Measurements from ENCODE around the gene C5orf24. TPM values are rescaled to one million over a fixed set of nuclear protein-coding genes. Genes with fewer than 3 reads are reported as not detected.

C5orf24 gene
- total RNA-seq, 1 experiment from 2014 or later = 22.5 TPM

DNA sequence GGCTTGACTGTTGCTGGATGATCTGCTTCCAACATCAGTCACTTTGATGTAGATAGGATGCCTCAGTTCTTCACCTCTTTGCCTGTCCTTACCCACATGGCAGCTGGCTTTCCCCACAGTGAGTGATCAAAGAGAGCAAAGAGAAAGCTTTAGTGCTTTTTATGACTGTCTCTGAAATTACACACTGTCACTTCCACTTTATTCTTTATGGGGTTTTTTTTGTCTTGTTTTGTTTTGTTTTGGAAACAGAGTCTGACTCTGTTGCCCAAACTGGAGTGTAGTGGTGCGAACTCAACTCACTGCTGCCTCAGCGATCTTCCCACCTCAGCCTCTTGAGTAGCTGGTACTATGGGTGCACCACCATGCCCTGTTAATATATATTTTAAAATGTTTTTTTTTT, 32.4 kb upstream of the C5orf24 start:
- H3K27ac ChIP-seq (ENCODE audit: insufficient read length, low read depth, low read length) = no peak overlapping the region
- no peak overlapping the region for H3K14ac ChIP-seq (ENCODE audit: insufficient read depth, low read length)
- no CpG with 5 or more reads among the region's 2 CpGs for WGBS (ENCODE audit: extremely low coverage, insufficient read length, low lambda C conversion rate)
- no peaks in the 10 kb centered on the region for H3K9me3 ChIP-seq (ENCODE audit: control insufficient read depth, low read depth, low read length)
- Mint-ChIP-seq H3K9me3 (no peaks in the 10 kb centered on the region), H3K4me1 (no peaks in the 10 kb centered on the region), H3K36me3 (ENCODE audit: insufficient read depth in 1 of 3, low read depth in 3 of 3) (peaks cover 34 to 68% (median 65%) of the 10 kb centered on the region in 3 experiments; a peak in 6 of 7 replicates), H3K27ac (no peak overlapping the region), H3K4me3 (no peak overlapping the region), H3K27me3 (ENCODE audit: low read depth) (no peaks in the 10 kb centered on the region)
- H3K23ac ChIP-seq (ENCODE audit: insufficient read length, low read depth, low read length) = no peak overlapping the region
- H4K91ac ChIP-seq (ENCODE audit: insufficient read length, low read depth, low read length) = no peak overlapping the region
- no peak overlapping the region for H2BK5ac ChIP-seq (ENCODE audit: insufficient read length, low read length)
- H3K79me2 ChIP-seq (ENCODE audit: insufficient read depth, low read length) = no peaks in the 10 kb centered on the region
- H4K8ac ChIP-seq (replicated peaks; ENCODE audit: insufficient read length, low read depth, low read length) = no peak overlapping the region
- H4K5ac ChIP-seq (ENCODE audit: insufficient read length, low read depth, low read length) = no peak overlapping the region
- H3K56ac ChIP-seq (ENCODE audit: insufficient read length, low read depth, low read length) = no peak overlapping the region
- no peak overlapping the region for H3K4me2 ChIP-seq (ENCODE audit: insufficient read depth, insufficient read length, low read length)
- H3K9ac ChIP-seq (ENCODE audit: extremely low read depth, insufficient read length, low read length) = no peak overlapping the region
- H3T11ph ChIP-seq (ENCODE audit: low read length) = no peak overlapping the region
- H3K27me3 ChIP-seq (ENCODE audit: insufficient read depth, low read length) = no peaks in the 10 kb centered on the region
- H2AFZ ChIP-seq (ENCODE audit: low read length) = no peak overlapping the region
- no peak overlapping the region for H2BK15ac ChIP-seq (ENCODE audit: low read depth, low read length)
- H2BK12ac ChIP-seq (ENCODE audit: insufficient read length, low read depth, low read length) = no peak overlapping the region
- no peaks in the 10 kb centered on the region for H3K4me1 ChIP-seq (ENCODE audit: insufficient read depth, low read length)
- H3K23me2 ChIP-seq (ENCODE audit: insufficient read length, low read depth, low read length, poor library complexity, severe bottlenecking) = no peaks in the 10 kb centered on the region
- H3K79me1 ChIP-seq (ENCODE audit: insufficient read depth, low read depth, low read length, poor library complexity, severe bottlenecking) = peaks cover 3% of the 10 kb centered on the region
- H3K18ac ChIP-seq (ENCODE audit: insufficient read length, low read depth, low read length) = no peak overlapping the region
- no peak for DNase-seq
- TF ChIP-seq, protein P1, sequence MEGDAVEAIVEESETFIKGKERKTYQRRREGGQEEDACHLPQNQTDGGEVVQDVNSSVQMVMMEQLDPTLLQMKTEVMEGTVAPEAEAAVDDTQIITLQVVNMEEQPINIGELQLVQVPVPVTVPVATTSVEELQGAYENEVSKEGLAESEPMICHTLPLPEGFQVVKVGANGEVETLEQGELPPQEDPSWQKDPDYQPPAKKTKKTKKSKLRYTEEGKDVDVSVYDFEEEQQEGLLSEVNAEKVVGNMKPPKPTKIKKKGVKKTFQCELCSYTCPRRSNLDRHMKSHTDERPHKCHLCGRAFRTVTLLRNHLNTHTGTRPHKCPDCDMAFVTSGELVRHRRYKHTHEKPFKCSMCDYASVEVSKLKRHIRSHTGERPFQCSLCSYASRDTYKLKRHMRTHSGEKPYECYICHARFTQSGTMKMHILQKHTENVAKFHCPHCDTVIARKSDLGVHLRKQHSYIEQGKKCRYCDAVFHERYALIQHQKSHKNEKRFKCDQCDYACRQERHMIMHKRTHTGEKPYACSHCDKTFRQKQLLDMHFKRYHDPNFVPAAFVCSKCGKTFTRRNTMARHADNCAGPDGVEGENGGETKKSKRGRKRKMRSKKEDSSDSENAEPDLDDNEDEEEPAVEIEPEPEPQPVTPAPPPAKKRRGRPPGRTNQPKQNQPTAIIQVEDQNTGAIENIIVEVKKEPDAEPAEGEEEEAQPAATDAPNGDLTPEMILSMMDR (conservative IDR thresholded peaks at IDR 0.05) = no peak
- no peak overlapping the region for H3K4ac ChIP-seq (ENCODE audit: low read depth, low read length)
- no peak overlapping the region for H2BK120ac ChIP-seq (ENCODE audit: low read depth, low read length, poor library complexity, severe bottlenecking)
- H2AK5ac ChIP-seq (ENCODE audit: insufficient read length, low read length) = no peak overlapping the region
- H4K20me1 ChIP-seq (ENCODE audit: control insufficient read depth, insufficient read depth, insufficient read length) = no peaks in the 10 kb centered on the region
- H2BK20ac ChIP-seq (ENCODE audit: low read depth, low read length, poor library complexity, severe bottlenecking) = no peak overlapping the region

Data from H9 (cell line).